H9 (cell line): ENCODE results near the gene DYNC1I2. TPM values are rescaled to one million over a fixed set of nuclear protein-coding genes. Genes with fewer than 3 reads are reported as not detected.

Source experiments
- DNase-seq: peaks from one replicate; pipeline ENCODE4 v3.0.0-alpha.2; 2017
- H2AFZ ChIP-seq: one replicate; pipeline ENCODE4 v1.6.1; 2013; ENCODE audit warnings: mild to moderate bottlenecking, low read length, control low read depth, moderate library complexity
- H2AK5ac ChIP-seq: 2 replicates; pipeline ENCODE4 v1.6.1; 2013; ENCODE audit warnings: low read length, control low read depth, mixed read lengths; ENCODE audit not compliant: insufficient read length
- H2BK120ac ChIP-seq: one replicate; pipeline ENCODE4 v1.6.1; 2013; ENCODE audit warnings: low read depth, mild to moderate bottlenecking, low read length, control low read depth, inconsistent platforms; ENCODE audit not compliant: poor library complexity, severe bottlenecking
- H2BK12ac ChIP-seq: 2 replicates; pipeline ENCODE4 v1.6.1; 2013; ENCODE audit warnings: low read length, control low read depth, mixed read lengths, low read depth; ENCODE audit not compliant: insufficient read length
- H2BK15ac ChIP-seq: 2 replicates; pipeline ENCODE4 v1.6.1; 2013; ENCODE audit warnings: low read depth, low read length, control low read depth
- H2BK20ac ChIP-seq: one replicate; pipeline ENCODE4 v1.6.1; 2013; ENCODE audit warnings: low read depth, mild to moderate bottlenecking, low read length, control low read depth, inconsistent platforms; ENCODE audit not compliant: poor library complexity, severe bottlenecking
- H2BK5ac ChIP-seq: 2 replicates; pipeline ENCODE4 v1.6.1; 2013; ENCODE audit warnings: low read length, control low read depth, mixed read lengths; ENCODE audit not compliant: insufficient read length
- H3K14ac ChIP-seq: 2 replicates; pipeline ENCODE4 v1.6.1; 2013; ENCODE audit warnings: low read length, control low read depth; ENCODE audit not compliant: insufficient read depth
- H3K18ac ChIP-seq: 2 replicates; pipeline ENCODE4 v1.6.1; 2013; ENCODE audit warnings: low read depth, mild to moderate bottlenecking, mixed read lengths, low read length, control low read depth; ENCODE audit not compliant: insufficient read length
- H3K23ac ChIP-seq: 2 replicates; pipeline ENCODE4 v1.6.1; 2013; ENCODE audit warnings: low read length, control low read depth, mixed read lengths, low read depth; ENCODE audit not compliant: insufficient read length
- H3K23me2 ChIP-seq: 2 replicates; pipeline ENCODE4 v1.6.1; 2013; ENCODE audit warnings: low read depth, mild to moderate bottlenecking, mixed read lengths, low read length, control low read depth; ENCODE audit not compliant: insufficient read length, poor library complexity, severe bottlenecking
- H3K27ac ChIP-seq: 2 replicates; pipeline ENCODE4 v1.5.1; 2013; ENCODE audit warnings: low read length, control low read depth, mixed read lengths, low read depth; ENCODE audit not compliant: insufficient read length
- H3K27me3 ChIP-seq: 2 replicates; pipeline ENCODE4 v1.6.1; 2013; ENCODE audit warnings: low read length, control low read depth, inconsistent platforms; ENCODE audit not compliant: insufficient read depth
- H3K4ac ChIP-seq: 2 replicates; pipeline ENCODE4 v1.6.1; 2013; ENCODE audit warnings: low read depth, mild to moderate bottlenecking, control low read depth, inconsistent platforms, low read length, moderate library complexity
- H3K4me1 ChIP-seq: 2 replicates; pipeline ENCODE4 v1.6.1; 2013; ENCODE audit warnings: low read length, control low read depth, inconsistent platforms; ENCODE audit not compliant: insufficient read depth
- H3K4me2 ChIP-seq: 2 replicates; pipeline ENCODE4 v1.6.1; 2013; ENCODE audit warnings: low read length, control low read depth, mixed read lengths; ENCODE audit not compliant: insufficient read length, insufficient read depth
- H3K56ac ChIP-seq: 2 replicates; pipeline ENCODE4 v1.6.1; 2013; ENCODE audit warnings: low read depth, mild to moderate bottlenecking, mixed read lengths, low read length, control low read depth; ENCODE audit not compliant: insufficient read length
- H3K79me1 ChIP-seq: 2 replicates; pipeline ENCODE4 v1.6.1; 2013; ENCODE audit warnings: low read depth, mild to moderate bottlenecking, moderate library complexity, low read length, control low read depth, inconsistent platforms; ENCODE audit not compliant: insufficient read depth, poor library complexity, severe bottlenecking
- H3K79me2 ChIP-seq: 2 replicates; pipeline ENCODE4 v1.6.1; 2013; ENCODE audit warnings: low read length, control low read depth, inconsistent platforms; ENCODE audit not compliant: insufficient read depth
- H3K9ac ChIP-seq: 2 replicates; pipeline ENCODE4 v1.6.1; 2013; ENCODE audit warnings: low read length, control low read depth, mixed read lengths; ENCODE audit not compliant: insufficient read length; ENCODE audit errors: extremely low read depth
- H3K9me3 ChIP-seq: one replicate; pipeline ENCODE4 v1.6.1; 2013; ENCODE audit warnings: low read depth, low read length, inconsistent platforms; ENCODE audit not compliant: control insufficient read depth
- H3T11ph ChIP-seq: one replicate; pipeline ENCODE4 v1.6.1; 2013; ENCODE audit warnings: mild to moderate bottlenecking, low read length, control low read depth, inconsistent platforms
- H4K20me1 ChIP-seq: one replicate; pipeline ENCODE4 v1.6.1; 2013; ENCODE audit not compliant: control insufficient read depth, insufficient read length, insufficient read depth
- H4K5ac ChIP-seq: 2 replicates; pipeline ENCODE4 v1.6.1; 2013; ENCODE audit warnings: low read depth, mild to moderate bottlenecking, mixed read lengths, low read length, control low read depth; ENCODE audit not compliant: insufficient read length
- H4K8ac ChIP-seq: replicated peaks from 2 replicates; pipeline ENCODE4 v1.6.1; 2013; ENCODE audit warnings: low read length, control low read depth, mixed read lengths, low read depth; ENCODE audit not compliant: insufficient read length
- H4K91ac ChIP-seq: 2 replicates; pipeline ENCODE4 v1.6.1; 2013; ENCODE audit warnings: low read depth, mild to moderate bottlenecking, moderate library complexity, mixed read lengths, low read length, control low read depth; ENCODE audit not compliant: insufficient read length
- H3K27ac Mint-ChIP-seq, 3 experiments: 2 replicates in 2 of 3; 3 replicates in 1 of 3; pipeline ENCODE4 v1.8.0; 2020 to 2021; ENCODE audit warnings: mixed read lengths in 3 of 3, mild to moderate bottlenecking in 1 of 3, moderate library complexity in 1 of 3
- H3K27me3 Mint-ChIP-seq: 2 replicates; pipeline ENCODE4 v1.8.0; 2021; ENCODE audit warnings: low read depth, mild to moderate bottlenecking, moderate library complexity, mixed read lengths
- H3K36me3 Mint-ChIP-seq, 3 experiments: 2 replicates in 2 of 3; 3 replicates in 1 of 3; pipeline ENCODE4 v1.8.0; 2020 to 2021; ENCODE audit warnings: low read depth in 3 of 3, mixed read lengths in 3 of 3; ENCODE audit not compliant: insufficient read depth in 1 of 3
- H3K4me1 Mint-ChIP-seq, 2 experiments: 2 replicates each; pipeline ENCODE4 v1.8.0; 2020; ENCODE audit warnings: mixed read lengths in 2 of 2
- H3K4me3 Mint-ChIP-seq, 2 experiments: 2 replicates in 1 of 2; 3 replicates in 1 of 2; pipeline ENCODE4 v1.8.0; 2020 to 2021; ENCODE audit warnings: mild to moderate bottlenecking in 2 of 2, mixed read lengths in 2 of 2, moderate library complexity in 1 of 2
- H3K9me3 Mint-ChIP-seq, 2 experiments: 2 replicates in 1 of 2; 3 replicates in 1 of 2; pipeline ENCODE4 v1.8.0; 2020; ENCODE audit warnings: mild to moderate bottlenecking in 2 of 2, mixed read lengths in 2 of 2, moderate library complexity in 1 of 2
- CTCF ChIP-seq: fragments of 200-600 bp; sonication (generic); conservative IDR thresholded peaks from 3 replicates; pipeline ENCODE4 v1.8.0; 2021; ENCODE audit warnings: antibody characterized with exemption, mild to moderate bottlenecking
- WGBS: extraction: QIAGEN DNeasy Blood & Tissue Kit; methylation state at CpG from one replicate; pipeline ENCODE4 v1.1.7; 2013; ENCODE audit warnings: missing lambda C conversion rate, low lambda C conversion rate, mixed read lengths; ENCODE audit not compliant: insufficient read length; ENCODE audit errors: extremely low coverage; 5-methylcytosine and 5-hydroxymethylcytosine counted together
- total RNA-seq: library from RNA; stranded (reverse); gene quantifications from 2 replicates; pipeline ENCODE4 v1.2.1, GENCODE V29; 2021

Gene DYNC1I2
- total RNA-seq, 1 experiment from 2014 or later, result 73.4 TPM

DNA sequence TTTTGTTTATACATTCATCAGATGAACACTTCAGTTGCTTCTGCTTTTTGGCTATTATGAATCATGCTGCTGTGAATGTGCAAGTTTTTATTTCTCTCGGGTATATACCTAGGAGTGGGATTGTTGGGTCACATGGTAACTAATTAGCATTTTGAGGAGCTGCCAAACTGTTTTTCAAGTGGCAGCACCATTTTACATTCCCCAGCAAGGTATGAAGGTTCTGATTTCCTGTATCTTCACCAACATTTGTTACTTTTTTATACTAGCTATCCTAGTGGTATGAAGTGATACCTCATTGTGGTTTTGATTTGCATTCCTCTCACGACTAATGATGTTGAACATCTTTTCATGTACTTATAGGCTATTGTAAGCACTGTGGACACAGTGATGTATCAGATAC lies 53.9 kb downstream of the DYNC1I2 start:
- Histone ChIP-seq H3K27ac (no peak overlapping the region), H3K18ac (no peak overlapping the region), H3K79me2 (no peaks in the 10 kb centered on the region; the same call in 1 of the 2 replicates), H2BK120ac (no peak overlapping the region), H3T11ph (no peak overlapping the region), H3K23me2 (no peaks in the 10 kb centered on the region), H3K14ac (no peak overlapping the region), H3K23ac (no peak overlapping the region), H3K4me2 (no peak overlapping the region), H3K9ac (no peak overlapping the region), H4K8ac (no peak overlapping the region), H4K5ac (no peak overlapping the region), H2BK20ac (no peak overlapping the region), H2BK15ac (no peak overlapping the region), H3K79me1 (no peaks in the 10 kb centered on the region), H3K56ac (no peak overlapping the region), H3K9me3 (no peaks in the 10 kb centered on the region), H2BK5ac (no peak overlapping the region), H2AFZ (no peak overlapping the region), H4K91ac (no peak overlapping the region), H2AK5ac (no peak overlapping the region), H4K20me1 (no peaks in the 10 kb centered on the region), H3K4me1 (no peaks in the 10 kb centered on the region), H3K27me3 (no peaks in the 10 kb centered on the region), H2BK12ac (no peak overlapping the region), H3K4ac (no peak overlapping the region)
- peaks cover 2 to 38% (median 32%) of the 10 kb centered on the region in 3 experiments; a peak in 5 of 7 replicates for H3K36me3 Mint-ChIP-seq
- H3K4me3 Mint-ChIP-seq, result no peak overlapping the region
- no peaks in the 10 kb centered on the region for H3K9me3 Mint-ChIP-seq
- no peaks in the 10 kb centered on the region for H3K27me3 Mint-ChIP-seq
- WGBS, result no CpG with 5 or more reads among the region's 2 CpGs
- H3K4me1 Mint-ChIP-seq, result no peaks in the 10 kb centered on the region
- H3K27ac Mint-ChIP-seq, result no peak overlapping the region
- DNase-seq, result no peak
- TF ChIP-seq CTCF, result no peak
